HTR-8/SVneo (cell line): ENCODE measurements around the gene PTCRA.
A peak's percentile ranks its signal among the peaks of the same experiment; 100 is the strongest.
"Not testable (repeated sequence)": the region's sequence is repeated elsewhere in the genome, so short reads cannot be mapped to it uniquely, and the experiment has no call there.

Experiments used
- DNase-seq: peaks from one replicate; pipeline ENCODE4 v3.0.0; 2011; ENCODE audit warnings: low spot score, mixed read lengths; ENCODE audit not compliant: insufficient read length
- FAIRE-seq: peaks from 2 replicates; lab custom pipeline; 2011; peaks lifted over from hg19 to GRCh38; lab: Jason Lieb, UNC

Gene PTCRA

DNA sequence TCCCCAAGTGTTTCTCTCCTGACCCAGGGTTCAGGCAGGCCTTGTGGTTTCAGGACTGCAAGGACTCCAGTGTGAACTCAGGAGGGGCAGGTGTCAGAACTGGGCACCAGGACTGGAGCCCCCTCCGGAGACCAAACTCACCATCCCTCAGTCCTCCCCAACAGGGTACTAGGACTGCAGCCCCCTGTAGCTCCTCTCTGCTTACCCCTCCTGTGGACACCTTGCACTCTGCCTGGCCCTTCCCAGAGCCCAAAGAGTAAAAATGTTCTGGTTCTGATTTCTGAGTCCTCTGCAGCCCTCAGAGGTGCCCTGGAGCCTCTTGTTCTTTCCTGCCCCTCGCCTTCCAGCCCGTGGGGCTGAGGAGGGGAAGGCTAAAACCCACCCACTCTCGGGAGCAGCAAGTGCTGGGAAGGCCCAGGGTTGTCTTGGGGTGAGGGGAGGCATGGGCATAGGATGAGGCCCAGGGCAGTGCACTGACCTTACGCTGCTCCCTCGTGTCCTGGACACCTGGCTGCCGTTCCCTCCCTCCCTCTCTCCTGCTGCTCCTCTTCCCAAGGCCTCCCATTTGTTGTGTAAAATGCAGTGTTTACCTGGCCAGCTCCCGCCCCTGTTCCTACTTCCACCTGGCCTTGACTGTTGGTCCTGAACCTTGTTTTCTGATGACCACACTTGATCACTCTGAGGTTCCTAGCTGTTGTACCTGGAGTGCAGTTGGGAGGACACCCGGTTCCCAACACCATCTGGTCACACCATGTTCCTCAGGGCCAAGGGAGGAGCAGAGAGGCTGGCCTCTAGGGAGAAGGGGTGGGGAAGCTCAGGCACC lies 23.3 kb downstream of the PTCRA start:
- no peak for FAIRE-seq
- DNase-seq, result no peak

DNA sequence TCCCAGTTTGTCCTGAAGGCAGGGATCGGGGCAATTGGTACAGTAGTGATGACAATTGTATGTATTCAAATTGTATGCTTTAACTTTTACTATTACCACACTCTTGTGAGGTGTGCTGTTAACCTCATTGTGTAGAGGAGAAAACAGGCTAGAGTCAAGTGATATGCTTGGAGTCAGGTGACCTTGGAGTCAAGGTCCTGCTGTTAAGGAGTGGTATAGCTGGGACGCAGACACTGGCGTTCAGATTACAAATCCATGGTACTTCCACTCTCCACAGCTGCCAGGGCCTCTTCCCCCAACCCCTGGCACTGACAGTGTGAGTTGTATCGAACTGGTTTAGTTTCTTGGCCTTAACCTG lies 23.9 kb downstream of the PTCRA start:
- FAIRE-seq, result no peak
- DNase-seq, result no peak

DNA sequence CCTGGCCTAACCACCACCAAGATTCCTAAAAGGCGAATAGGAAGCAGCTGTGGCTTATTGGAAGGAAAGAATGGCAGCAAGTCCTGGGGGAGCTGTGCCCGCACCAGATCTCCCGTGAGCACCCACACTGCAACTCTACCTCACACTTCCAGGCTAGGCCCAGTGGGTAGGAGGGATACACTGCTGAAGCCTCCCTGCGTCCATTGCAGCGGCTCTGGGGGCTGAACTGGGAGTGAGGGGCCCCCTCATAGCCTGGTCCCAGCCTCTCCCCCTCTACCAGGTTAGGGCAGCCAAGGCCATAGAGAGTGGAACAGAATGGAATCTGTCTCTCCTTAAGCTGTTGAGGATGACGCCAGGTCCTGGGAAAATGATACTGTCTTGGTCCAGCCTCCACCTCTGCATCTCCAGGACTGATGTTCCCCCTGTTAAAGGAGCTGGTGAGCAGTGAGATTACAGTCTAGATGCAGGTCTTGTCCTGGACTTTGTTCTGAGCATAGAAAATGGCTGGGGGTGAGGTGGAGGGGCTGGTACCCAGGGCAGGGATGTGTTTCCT lies 24.7 kb downstream of the PTCRA start:
- FAIRE-seq (no peak), DNase-seq (no peak)

DNA sequence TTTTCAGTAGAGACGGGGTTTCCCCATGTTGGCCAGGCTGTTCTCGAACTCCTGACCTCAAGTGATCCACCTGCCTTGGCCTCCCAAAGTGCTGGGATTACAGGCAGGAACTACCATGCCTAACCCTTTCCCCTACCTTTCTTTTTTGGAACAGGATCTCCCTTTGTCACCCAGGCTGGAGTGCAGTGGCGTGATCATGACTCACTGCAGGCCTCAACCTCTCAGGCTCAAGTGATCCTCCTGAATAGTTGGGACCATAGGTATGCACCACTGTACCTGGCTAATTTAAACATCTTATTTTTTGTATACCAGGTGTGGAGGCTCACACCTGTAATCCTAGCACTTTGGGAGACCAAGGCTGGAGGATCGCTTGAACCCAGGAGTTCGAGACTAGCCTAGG lies 25.5 kb downstream of the PTCRA start:
- not testable (repeated sequence) for FAIRE-seq, DNase-seq

DNA sequence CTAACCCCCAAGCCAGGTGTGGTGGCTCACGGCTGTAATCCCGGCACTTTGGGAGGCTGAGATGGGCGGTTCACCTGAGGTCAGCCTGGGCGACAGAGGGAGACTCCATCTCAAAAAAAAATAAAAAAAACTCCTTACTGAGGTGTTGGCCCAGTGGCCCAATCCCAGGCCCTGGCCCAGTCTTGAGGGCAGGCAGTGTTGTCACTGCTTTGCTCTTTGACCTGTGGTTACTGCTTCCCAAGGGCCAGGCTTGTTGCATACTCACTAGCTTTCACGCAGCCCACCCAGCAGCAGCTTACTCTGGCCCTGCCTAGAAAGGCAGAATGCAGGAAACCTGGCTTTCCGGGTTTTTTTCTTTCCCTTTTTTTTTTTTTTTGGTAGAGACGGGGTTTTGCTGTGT lies 26.6 kb downstream of the PTCRA start:
- no peak for FAIRE-seq
- no peak for DNase-seq

DNA sequence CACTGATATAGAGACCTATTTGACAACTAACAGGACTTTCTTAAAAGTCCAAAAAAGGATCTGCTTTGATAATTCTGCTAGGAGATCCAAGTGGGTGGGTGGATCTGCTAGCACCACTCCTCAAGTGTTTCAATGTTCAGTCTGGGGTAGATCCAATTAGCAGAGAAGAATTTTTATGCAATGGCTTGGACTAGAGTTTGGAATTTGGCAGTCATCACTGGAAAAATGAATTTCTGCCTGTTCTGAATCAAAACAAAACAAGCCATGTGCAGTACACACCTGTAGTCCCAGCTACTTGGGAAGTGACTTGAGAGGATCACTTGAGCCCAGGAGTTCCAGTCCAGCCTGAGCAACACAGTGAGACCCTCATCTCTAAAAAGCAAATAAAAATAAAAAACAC lies 32.1 kb downstream of the PTCRA start:
- no peak for FAIRE-seq

DNA sequence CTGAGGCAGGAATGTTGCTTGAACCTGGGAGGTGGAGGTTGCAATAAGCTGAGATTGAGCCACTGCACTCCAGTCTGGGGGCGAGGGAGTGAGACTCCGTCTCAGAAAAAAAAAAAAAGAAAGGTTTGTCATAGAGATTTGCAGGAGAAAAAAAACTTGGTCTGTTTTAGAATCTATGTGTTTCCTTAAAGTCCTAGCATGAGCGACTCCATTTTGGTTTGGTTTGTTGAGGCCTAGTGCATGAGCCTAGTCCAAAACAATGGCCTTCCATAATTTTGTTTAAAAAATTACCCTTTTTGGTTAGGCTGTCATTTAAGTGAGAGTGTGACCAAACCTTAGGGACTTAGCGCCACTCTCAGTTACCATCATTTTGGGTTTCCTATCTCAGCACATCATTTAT lies 36.5 kb downstream of the PTCRA start:
- FAIRE-seq (no peak), DNase-seq (no peak)

More for the DNA sequence above, 32.1 kb downstream of the PTCRA start:
- no peak for DNase-seq

DNA sequence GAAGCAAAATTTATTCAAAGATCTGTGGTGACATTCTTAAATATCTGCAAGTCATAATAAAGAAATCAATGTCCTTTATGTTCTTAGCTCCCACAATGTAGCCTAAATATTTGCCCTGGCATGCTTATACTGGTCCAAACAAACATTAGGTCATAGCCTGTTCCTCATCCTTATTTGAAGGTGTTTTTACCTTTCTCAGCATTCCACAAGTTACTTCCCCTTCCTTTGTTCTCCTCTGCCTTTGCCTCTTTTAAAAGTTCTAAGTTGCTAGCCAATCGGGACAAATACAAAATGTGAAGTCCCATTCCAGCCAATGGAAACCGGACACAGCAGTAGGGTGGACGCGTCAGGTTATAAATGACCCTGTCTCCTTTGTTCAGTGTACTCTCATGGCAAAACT lies 38.6 kb downstream of the PTCRA start:
- not testable (repeated sequence) for DNase-seq, FAIRE-seq

DNA sequence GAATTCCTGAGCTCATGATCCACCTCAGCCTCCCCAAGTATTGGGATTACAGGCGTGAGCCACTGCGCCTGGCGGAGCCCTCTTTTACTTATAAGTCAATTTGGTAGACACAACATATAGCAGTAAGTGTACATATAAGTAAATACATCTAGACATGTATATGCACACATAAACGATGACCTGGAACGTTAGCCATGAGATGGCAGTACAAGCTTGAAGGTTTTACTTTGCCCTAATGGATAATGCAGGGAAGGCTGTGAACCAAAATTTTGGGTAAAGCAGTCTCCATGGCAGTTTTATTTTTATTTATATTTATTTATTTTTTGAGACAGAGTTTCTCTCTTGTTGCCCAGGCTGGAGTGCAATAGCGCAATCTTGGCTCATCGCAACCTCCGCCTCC lies 42.3 kb downstream of the PTCRA start:
- DNase-seq, result no peak
- no peak for FAIRE-seq

DNA sequence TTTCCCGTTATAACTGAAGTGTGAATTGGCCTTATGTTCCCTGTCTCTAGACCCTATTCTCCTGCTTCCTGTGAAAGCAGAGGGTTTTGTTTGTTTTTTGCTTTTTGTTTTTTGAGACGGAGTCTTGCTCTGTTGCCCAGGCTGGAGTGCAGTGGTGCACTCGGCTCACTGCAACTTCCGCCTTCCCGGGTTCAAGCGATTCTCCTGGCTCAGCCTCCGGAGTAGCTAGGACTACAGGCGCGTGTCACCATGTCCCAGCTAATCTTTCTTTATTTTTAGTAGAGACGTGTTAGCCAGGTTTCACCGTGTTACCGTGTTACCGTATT lies 44.0 kb downstream of the PTCRA start:
- DNase-seq (no peak), FAIRE-seq (no peak)

DNA sequence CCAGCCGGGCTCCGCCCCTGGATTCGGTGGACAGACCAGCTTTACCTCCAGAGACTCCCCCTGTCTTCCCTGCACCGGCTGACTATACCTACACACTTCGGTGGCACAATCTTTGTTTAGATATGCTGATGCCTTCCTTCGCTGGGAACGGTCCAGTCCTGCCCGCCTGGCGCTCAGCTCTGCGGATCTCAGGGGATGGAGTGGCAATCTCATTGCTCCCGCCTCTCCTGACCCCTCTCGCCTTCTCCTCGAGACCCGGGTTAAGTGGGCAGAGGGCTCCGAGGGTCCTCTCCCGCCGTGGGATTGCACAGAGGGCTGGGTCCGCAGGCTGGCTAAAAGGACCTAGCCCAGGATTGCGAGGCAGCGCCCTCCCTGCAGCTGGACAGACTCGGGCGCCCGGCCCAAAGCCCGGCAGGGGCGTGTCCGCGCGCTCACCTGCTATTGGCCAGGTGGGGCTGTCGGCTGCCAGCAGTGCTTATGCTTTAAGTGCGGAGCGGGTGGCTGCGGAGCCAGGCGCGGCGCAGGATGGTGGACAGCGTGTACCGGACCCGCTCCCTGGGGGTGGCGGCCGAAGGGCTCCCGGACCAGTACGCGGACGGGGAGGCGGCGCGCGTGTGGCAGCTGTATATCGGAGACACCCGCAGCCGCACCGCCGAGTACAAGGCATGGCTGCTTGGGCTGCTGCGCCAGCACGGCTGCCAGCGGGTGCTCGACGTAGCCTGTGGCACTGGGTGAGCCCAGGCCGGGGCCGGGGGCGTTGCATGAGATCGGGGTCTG lies 44.6 kb downstream of the PTCRA start, which contains the start of gene GNMT:
Gene GNMT (plus strand): TSS at position 512 of the 777 bp plus-strand sequence. CDS start 14 bp downstream, at position 526.
- FAIRE-seq, result no peak
- DNase-seq, result no peak

DNA sequence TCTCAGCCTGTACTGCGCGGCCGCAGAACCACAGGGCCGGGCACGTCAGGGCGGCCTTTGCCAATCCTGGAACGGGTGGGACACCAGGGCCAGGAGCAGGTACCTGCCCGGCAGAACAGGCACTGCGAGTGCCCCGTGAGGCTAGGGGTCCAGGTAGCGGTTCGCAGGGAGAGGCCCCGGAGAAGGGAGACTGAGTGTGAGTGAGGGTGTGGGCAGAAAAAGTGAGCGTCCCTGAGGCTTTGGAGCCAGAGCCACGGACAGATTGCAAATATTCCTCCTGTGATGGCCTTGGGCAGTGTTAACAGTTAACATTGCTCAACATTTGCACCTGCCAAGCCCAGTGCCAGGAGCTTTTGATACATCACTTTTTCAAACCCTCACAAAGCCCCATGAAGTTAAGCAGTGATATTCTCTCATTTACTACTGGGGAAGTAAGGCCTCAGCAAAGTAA lies 45.2 kb downstream of the PTCRA start:
- DNase-seq, result no peak
- no peak for FAIRE-seq

DNA sequence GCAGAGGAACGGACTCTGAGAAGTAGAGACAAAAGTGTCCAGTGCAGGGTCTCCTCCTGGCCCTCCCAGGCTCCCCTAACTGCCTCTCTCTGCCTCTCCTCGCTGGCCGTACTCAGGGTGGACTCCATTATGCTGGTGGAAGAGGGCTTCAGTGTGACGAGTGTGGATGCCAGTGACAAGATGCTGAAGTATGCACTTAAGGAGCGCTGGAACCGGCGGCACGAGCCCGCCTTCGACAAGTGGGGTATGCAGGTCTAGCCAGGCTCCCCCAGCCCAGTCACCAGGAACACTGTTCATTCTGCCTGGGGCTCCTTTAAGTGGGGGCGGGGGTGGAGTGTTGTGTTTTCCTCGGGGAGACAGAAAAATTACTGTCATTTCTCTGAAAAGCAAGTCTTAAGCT lies 46.2 kb downstream of the PTCRA start:
- DNase-seq (no peak), FAIRE-seq (no peak)

DNA sequence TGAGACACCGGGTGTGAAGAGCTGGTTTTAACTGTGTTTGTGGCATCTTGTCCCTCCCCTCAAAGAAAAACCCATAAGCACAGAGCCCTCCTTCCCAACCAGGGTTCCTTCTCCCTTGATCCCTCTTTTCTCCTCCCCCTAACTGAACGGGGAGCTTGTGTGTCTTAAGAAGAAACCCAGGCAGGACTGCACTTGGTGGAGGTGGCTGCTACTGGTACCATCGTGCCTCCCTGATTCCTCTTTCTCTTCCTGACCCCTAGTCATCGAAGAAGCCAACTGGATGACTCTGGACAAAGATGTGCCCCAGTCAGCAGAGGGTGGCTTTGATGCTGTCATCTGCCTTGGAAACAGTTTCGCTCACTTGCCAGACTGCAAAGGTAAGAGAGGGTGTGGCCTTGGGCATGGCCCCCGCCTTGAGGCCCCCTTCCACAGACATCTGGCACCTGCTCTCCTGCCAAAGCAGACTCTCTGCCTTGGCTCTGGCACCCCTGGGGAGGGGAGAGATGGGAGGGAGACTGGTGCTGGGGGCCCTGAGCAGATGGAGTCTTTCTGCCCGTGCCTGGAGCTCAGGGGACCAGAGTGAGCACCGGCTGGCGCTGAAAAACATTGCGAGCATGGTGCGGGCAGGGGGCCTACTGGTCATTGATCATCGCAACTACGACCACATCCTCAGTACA lies 46.8 kb downstream of the PTCRA start:
- FAIRE-seq, result no peak
- no peak for DNase-seq

DNA sequence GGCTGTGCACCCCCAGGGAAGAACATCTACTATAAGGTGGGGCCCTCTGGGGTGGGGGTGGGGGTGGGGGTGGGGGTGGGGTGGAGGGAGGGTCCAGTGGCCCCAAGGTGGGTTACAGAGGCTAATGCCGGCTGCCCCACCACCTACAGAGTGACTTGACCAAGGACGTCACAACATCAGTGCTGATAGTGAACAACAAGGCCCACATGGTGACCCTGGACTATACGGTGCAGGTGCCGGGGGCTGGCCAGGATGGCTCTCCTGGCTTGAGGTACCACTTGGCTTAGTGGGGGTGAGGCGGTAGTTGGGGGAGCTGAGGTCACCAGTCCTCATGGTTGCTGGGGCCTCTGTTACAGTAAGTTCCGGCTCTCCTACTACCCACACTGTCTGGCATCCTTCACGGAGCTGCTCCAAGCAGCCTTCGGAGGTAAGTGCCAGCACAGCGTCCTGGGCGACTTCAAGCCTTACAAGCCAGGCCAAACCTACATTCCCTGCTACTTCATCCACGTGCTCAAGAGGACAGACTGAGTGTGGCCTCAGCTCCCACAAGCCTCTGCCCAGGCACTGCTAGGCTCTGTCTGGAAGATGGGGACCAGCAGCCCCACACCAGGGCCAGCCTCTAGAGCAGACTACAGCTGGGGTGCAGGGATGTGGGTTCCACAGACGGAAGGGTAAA lies 47.5 kb downstream of the PTCRA start:
- DNase-seq (no peak), FAIRE-seq (no peak)

DNA sequence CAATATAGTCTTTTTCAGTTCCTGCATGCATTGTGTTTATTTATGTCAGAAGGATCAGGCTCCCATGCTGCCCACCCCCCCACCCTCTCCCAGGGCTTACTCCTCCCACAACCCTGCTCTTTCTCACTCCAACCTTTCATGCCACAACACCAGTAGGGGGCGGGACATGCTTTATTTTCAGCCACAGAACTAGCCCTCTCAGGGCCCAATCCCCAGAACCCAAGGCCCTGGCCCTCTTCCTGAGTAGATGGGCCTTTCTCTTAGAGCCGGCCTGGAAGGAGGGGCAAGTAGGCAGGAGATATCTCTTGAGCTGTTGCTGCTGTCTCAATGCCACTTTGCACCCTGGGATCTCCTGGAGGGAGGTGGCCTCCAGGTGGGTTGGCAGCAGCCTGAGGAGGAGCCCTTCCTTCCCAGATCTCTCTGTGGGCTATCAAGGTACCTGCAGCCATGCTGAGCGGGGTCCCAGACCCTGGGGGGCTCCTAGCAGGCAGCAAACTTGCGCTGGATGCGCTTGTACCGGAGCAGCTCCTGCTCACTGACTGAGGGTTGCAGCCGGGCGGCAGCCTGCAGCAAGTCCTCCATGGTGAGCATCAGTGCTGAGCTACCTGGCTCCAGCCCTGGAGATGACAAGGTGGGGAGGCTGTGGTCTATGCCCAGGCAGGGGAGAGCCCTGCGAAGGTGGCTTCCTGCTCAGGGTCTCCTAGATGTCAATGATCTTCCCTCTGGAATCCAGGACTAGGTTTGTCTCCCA lies 48.2 kb downstream of the PTCRA start:
- FAIRE-seq (no peak), DNase-seq (peak; percentile 40)

DNA sequence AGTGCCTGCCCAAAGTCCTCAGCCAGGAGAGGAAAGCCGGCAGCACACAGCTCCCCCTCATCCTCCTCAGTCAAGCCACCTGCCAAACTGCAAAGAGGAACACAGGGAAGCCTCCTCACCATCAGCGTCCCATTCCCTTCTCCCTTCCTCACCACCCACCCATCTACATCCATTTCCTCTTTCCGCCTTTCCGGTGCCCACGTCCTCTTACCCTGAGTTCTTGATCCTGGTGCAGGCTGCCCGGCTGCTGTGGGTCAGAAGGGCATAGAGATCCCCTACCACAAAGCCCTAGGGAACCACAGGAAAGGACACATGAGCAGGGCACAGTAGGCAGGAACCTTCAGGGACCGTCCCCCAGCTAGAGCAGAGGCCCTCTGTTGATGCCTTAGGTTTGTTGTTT lies 50.7 kb downstream of the PTCRA start:
- FAIRE-seq (no peak), DNase-seq (no peak)

DNA sequence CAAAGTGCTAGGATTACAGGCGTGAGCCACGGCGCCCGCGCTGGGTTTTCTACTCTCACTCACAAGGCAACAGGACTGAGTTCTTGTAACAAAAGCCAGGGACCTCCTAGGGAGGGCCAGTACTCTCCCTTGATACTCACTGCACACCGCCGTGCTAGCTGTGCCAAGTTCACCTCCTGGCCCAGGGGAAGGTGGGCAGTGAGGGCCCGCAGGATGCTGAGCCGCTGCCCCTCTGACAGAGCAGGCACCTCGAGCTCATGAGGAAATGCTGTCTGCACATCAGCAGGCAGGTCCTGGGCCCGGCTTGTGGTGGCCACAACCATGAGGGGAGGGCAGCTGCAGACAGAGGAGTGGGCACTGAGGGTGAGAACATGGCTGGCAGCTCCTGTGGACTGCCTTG lies 51.4 kb downstream of the PTCRA start:
- no peak for DNase-seq

DNA sequence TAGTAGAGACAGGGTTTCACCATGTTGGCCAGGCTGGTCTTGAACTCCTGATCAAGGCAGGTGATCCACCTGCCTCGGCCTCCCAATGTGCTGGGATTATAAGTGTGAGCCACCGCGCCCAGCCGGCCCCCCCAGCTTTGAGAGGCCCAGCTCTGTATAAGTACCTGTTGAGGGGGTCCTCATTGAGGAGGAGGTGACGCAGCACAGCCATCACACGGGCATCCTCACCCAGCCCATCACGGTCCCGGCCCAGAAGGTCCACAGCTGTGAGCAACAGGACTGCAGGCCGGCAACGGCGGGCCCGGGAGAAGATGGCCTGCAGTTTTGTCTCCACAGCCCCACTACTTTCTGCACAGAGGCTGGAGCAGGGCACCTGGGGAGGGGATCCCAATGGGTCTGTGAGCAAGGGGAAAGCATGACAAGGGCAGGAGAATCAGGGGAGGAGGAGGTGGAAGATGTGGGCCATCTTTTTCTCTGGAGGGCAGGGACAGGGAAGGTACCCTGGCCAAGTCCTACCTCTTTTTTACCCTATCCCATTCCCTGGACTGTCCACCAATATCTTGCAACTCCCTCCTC lies 52.4 kb downstream of the PTCRA start:
- DNase-seq (no peak), FAIRE-seq (no peak)

More for the DNA sequence above, 51.4 kb downstream of the PTCRA start:
- FAIRE-seq, result peak; percentile 58
